Endodermal cell (in vitro differentiated cells): Measurements from ENCODE around the gene RBBP8. TPM values are rescaled to one million over a fixed set of nuclear protein-coding genes. Genes with fewer than 3 reads are reported as not detected.

ENCODE experiments used
- DNase-seq: peaks from one replicate; pipeline ENCODE4 v3.0.0-alpha.2; 2017
- H3K27ac ChIP-seq: 2 replicates; pipeline ENCODE4 v1.5.1; 2013; ENCODE audit warnings: mild to moderate bottlenecking, low read depth, low read length, moderate library complexity
- H3K27me3 ChIP-seq: 2 replicates; pipeline ENCODE4 v1.6.1; 2013; ENCODE audit warnings: mild to moderate bottlenecking, low read length, moderate library complexity; ENCODE audit not compliant: insufficient read depth, control insufficient read depth, poor library complexity, severe bottlenecking
- H3K36me3 ChIP-seq: 2 replicates; pipeline ENCODE4 v1.7.0; 2013; ENCODE audit warnings: mild to moderate bottlenecking, low read length, moderate library complexity; ENCODE audit not compliant: control insufficient read depth, insufficient read depth
- H3K4me1 ChIP-seq: one replicate; pipeline ENCODE4 v1.7.0; 2013; ENCODE audit warnings: low read length; ENCODE audit not compliant: control insufficient read depth, insufficient read depth
- H3K4me3 ChIP-seq: 2 replicates; pipeline ENCODE4 v1.5.1; 2013; ENCODE audit warnings: mild to moderate bottlenecking, low read length, moderate library complexity
- H3K9ac ChIP-seq: 2 replicates; pipeline ENCODE4 v1.6.1; 2013; ENCODE audit warnings: mild to moderate bottlenecking, low read length, moderate library complexity; ENCODE audit not compliant: poor library complexity, severe bottlenecking; ENCODE audit errors: extremely low read depth
- H3K9me3 ChIP-seq: 2 replicates; pipeline ENCODE4 v1.6.1; 2013; ENCODE audit warnings: mild to moderate bottlenecking, low read length, moderate library complexity; ENCODE audit not compliant: control insufficient read depth
- H3K27ac Mint-ChIP-seq: 2 replicates; pipeline ENCODE4 v1.8.0; 2020; ENCODE audit warnings: mixed read lengths
- H3K27me3 Mint-ChIP-seq: 2 replicates; pipeline ENCODE4 v1.8.0; 2021; ENCODE audit warnings: mild to moderate bottlenecking, mixed read lengths; ENCODE audit not compliant: insufficient read depth
- H3K36me3 Mint-ChIP-seq: 2 replicates; pipeline ENCODE4 v1.8.0; 2020; ENCODE audit warnings: low read depth, mixed read lengths
- H3K4me1 Mint-ChIP-seq: 2 replicates; pipeline ENCODE4 v1.8.0; 2020; ENCODE audit warnings: mixed read lengths
- H3K4me3 Mint-ChIP-seq: 2 replicates; pipeline ENCODE4 v1.8.0; 2020; ENCODE audit warnings: mild to moderate bottlenecking, moderate library complexity, mixed read lengths
- H3K9me3 Mint-ChIP-seq: 2 replicates; pipeline ENCODE4 v1.8.0; 2020; ENCODE audit warnings: mild to moderate bottlenecking, mixed read lengths
- CTCF ChIP-seq: fragments of 200-600 bp; sonication (generic); conservative IDR thresholded peaks from 2 replicates; pipeline ENCODE4 v1.5.0; 2021; ENCODE audit warnings: antibody characterized with exemption, mild to moderate bottlenecking
- WGBS, 2 experiments: methylation state at CpG; one replicate each; pipeline versions ENCODE4 v1.1.5 to v1.1.7; 2013; ENCODE audit warnings: missing lambda C conversion rate in 2 of 2, mixed read lengths in 1 of 2; ENCODE audit not compliant: insufficient coverage in 1 of 2, insufficient read length in 1 of 2; 5-methylcytosine and 5-hydroxymethylcytosine counted together
- total RNA-seq, 2 donors: library from RNA; stranded (reverse); fragmentation: NEBNext Ultra II Directional in 1 of 2; extraction: Animal tissue kit (Norgen Biotek cat#: 25700) in 1 of 2; gene quantifications; 2 replicates in 1 of 2; 3 replicates in 1 of 2; pipeline ENCODE4 v1.2.1, GENCODE V29; 2021

RBBP8 gene
- total RNA-seq, 2 donors from 2014 or later = 44.3 to 55.5 TPM

- Mint-ChIP-seq H3K27me3 (no peaks in the 10 kb centered on the region), H3K36me3 (peaks cover 56% of the 10 kb centered on the region), H3K27ac (no peak overlapping the region), H3K4me1 (peaks cover 2% of the 10 kb centered on the region), H3K9me3 (no peaks in the 10 kb centered on the region), H3K4me3 (no peak overlapping the region)
- Histone ChIP-seq H3K27me3 (no peaks in the 10 kb centered on the region), H3K36me3 (peaks cover 74% of the 10 kb centered on the region), H3K4me3 (no peak overlapping the region), H3K9me3 (peaks cover 3% of the 10 kb centered on the region), H3K27ac (no peak overlapping the region), H3K9ac (no peak overlapping the region), H3K4me1 (no peaks in the 10 kb centered on the region)
- 95 to 100% methylated on average over 2 to 3 of the region's 3 CpGs for WGBS, 2 experiments
- no peak for TF ChIP-seq CTCF
- DNase-seq = no peak
Measured at GRCh38 chr18:22956226-22956625, 23.1 kb downstream of the RBBP8 start.

- no peaks in the 10 kb centered on the region for H3K9me3 Mint-ChIP-seq
- no peak for TF ChIP-seq CTCF
- H3K27ac ChIP-seq = no peak overlapping the region
- DNase-seq = no peak
- peaks cover 33% of the 10 kb centered on the region for H3K36me3 ChIP-seq
- H3K4me3 ChIP-seq = no peak overlapping the region
- no peak overlapping the region for H3K9ac ChIP-seq
- H3K27me3 Mint-ChIP-seq = no peaks in the 10 kb centered on the region
- no peaks in the 10 kb centered on the region for H3K27me3 ChIP-seq
- 85 to 92% methylated on average over 1 of the region's 1 CpG for WGBS, 2 experiments
- H3K4me1 ChIP-seq = peaks cover 3% of the 10 kb centered on the region
- peaks cover 7% of the 10 kb centered on the region for H3K4me1 Mint-ChIP-seq
- H3K4me3 Mint-ChIP-seq = no peak overlapping the region
- peaks cover 29% of the 10 kb centered on the region for H3K36me3 Mint-ChIP-seq
- H3K9me3 ChIP-seq = peaks cover 3% of the 10 kb centered on the region
- H3K27ac Mint-ChIP-seq = no peak overlapping the region
Measured at GRCh38 chr18:22961156-22961555, 28.0 kb downstream of the RBBP8 start.

GRCh38 chr18:22962004-22962403, 28.9 kb downstream of the RBBP8 start:
- peaks cover 28% of the 10 kb centered on the region for H3K36me3 ChIP-seq
- no peak for DNase-seq

More at GRCh38 chr18:22962004-22962403, 28.9 kb downstream of the RBBP8 start:
- Histone ChIP-seq H3K4me3 (no peak overlapping the region), H3K9ac (no peak overlapping the region), H3K27me3 (no peaks in the 10 kb centered on the region), H3K9me3 (peaks cover 3% of the 10 kb centered on the region), H3K4me1 (peaks cover 3% of the 10 kb centered on the region), H3K27ac (no peak overlapping the region)
- H3K4me3 Mint-ChIP-seq = no peak overlapping the region
- H3K9me3 Mint-ChIP-seq = no peaks in the 10 kb centered on the region
- H3K27ac Mint-ChIP-seq = no peak overlapping the region
- peaks cover 25% of the 10 kb centered on the region for H3K36me3 Mint-ChIP-seq
- peaks cover 7% of the 10 kb centered on the region for H3K4me1 Mint-ChIP-seq
- no peaks in the 10 kb centered on the region for H3K27me3 Mint-ChIP-seq
- TF ChIP-seq CTCF = no peak
